Mesothelial cell of epicardium (in vitro differentiated cells): ENCODE results near the gene AMOTL1. TPM values are rescaled to one million over a fixed set of nuclear protein-coding genes. Genes with fewer than 3 reads are reported as not detected.

Experiments
- DNase-seq, 2 experiments: peaks; one replicate each; pipeline ENCODE4 v3.0.0; 2021; ENCODE audit warnings: low spot score in 2 of 2; ENCODE audit not compliant: unreplicated experiment in 2 of 2
- H3K27ac Mint-ChIP-seq: 2 replicates; pipeline ENCODE4 v1.8.0; 2021; ENCODE audit warnings: mixed read lengths
- H3K27me3 Mint-ChIP-seq: 2 replicates; pipeline ENCODE4 v1.8.0; 2021; ENCODE audit warnings: low read depth, mixed read lengths
- H3K36me3 Mint-ChIP-seq: 2 replicates; pipeline ENCODE4 v1.8.0; 2021; ENCODE audit warnings: mixed read lengths
- H3K4me1 Mint-ChIP-seq: 2 replicates; pipeline ENCODE4 v1.8.0; 2021; ENCODE audit warnings: mixed read lengths
- H3K4me3 Mint-ChIP-seq: 2 replicates; pipeline ENCODE4 v1.8.0; 2021; ENCODE audit warnings: mild to moderate bottlenecking, moderate library complexity, mixed read lengths
- H3K9me3 Mint-ChIP-seq: 2 replicates; pipeline ENCODE4 v1.8.0; 2021; ENCODE audit warnings: mixed read lengths
- total RNA-seq: library from RNA; stranded (reverse); gene quantifications from 3 replicates; pipeline ENCODE4 v1.2.1, GENCODE V29; 2021
- TF ChIP-seq, protein P1 (sequence below): fragments of 200-600 bp; sonication (generic); IDR thresholded peaks from one replicate; pipeline ENCODE4 v1.5.0; 2021; ENCODE audit warnings: antibody characterized with exemption; ENCODE audit not compliant: unreplicated experiment

AMOTL1 gene
- total RNA-seq, 1 donor from 2014 or later: 77.8 TPM

DNA sequence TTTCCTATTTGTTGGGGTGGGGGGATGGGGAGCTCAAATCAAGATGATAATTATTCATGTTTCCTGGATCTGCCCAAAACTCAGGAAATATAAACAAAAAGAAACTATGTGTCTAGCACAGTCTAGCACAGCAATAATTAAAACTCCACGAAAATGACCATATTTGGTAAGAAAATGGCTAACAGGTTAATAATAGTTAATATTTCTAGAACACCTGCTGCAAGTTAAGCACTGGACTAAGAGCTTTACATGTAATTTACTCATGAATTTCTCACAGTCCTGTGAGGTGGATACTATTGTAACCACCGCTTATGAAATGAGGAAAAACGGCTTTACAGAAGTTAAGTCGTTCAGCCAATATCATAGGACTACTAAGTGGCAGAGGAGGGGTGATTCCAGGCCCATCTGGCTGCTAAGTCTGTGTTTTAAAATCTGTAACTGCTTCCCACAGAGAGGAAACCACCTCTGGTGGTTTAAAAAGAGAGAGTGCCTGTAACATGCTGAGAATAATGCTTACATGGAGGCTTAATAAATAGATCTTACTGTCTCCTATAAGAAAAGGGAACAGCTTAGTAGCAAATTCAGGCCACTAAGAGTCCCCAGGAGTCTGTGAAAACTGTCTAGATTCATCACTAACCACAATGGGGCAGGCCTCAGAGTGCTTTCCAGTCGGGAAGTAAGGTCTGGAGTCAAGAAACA is 11.0 kb upstream of the AMOTL1 start:
- H3K36me3 Mint-ChIP-seq: no peaks in the 10 kb centered on the region
- H3K27me3 Mint-ChIP-seq: no peaks in the 10 kb centered on the region
- TF ChIP-seq, protein P1, sequence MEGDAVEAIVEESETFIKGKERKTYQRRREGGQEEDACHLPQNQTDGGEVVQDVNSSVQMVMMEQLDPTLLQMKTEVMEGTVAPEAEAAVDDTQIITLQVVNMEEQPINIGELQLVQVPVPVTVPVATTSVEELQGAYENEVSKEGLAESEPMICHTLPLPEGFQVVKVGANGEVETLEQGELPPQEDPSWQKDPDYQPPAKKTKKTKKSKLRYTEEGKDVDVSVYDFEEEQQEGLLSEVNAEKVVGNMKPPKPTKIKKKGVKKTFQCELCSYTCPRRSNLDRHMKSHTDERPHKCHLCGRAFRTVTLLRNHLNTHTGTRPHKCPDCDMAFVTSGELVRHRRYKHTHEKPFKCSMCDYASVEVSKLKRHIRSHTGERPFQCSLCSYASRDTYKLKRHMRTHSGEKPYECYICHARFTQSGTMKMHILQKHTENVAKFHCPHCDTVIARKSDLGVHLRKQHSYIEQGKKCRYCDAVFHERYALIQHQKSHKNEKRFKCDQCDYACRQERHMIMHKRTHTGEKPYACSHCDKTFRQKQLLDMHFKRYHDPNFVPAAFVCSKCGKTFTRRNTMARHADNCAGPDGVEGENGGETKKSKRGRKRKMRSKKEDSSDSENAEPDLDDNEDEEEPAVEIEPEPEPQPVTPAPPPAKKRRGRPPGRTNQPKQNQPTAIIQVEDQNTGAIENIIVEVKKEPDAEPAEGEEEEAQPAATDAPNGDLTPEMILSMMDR: no peak
- no peaks in the 10 kb centered on the region for H3K9me3 Mint-ChIP-seq
- no peak overlapping the region for H3K27ac Mint-ChIP-seq
- peaks cover 10% of the 10 kb centered on the region for H3K4me1 Mint-ChIP-seq
- no peak overlapping the region for H3K4me3 Mint-ChIP-seq
- DNase-seq: no peak

DNA sequence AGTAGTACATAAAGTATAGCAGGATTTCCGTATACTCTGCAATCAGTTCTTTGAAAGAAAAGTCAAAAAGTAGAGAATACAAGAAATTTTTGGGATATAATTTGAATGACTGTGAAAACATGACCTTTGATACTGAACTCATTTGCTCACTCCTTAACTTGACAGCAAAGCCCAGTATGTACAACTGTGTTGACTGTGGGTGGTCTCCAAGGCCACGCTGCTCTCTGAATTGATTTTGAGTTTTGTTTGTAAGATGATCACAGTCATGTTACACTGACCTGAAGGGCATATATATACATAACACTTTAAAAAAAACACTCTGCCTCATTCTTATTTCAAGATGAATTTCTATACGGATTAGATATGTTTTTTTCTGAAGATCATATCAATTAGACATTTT is 9.5 kb upstream of the AMOTL1 start:
- TF ChIP-seq, protein P1: no peak
- no peak for DNase-seq
- Mint-ChIP-seq H3K4me3 (no peak overlapping the region), H3K9me3 (no peaks in the 10 kb centered on the region), H3K4me1 (no peaks in the 10 kb centered on the region), H3K36me3 (no peaks in the 10 kb centered on the region), H3K27me3 (no peaks in the 10 kb centered on the region), H3K27ac (no peak overlapping the region)

DNA sequence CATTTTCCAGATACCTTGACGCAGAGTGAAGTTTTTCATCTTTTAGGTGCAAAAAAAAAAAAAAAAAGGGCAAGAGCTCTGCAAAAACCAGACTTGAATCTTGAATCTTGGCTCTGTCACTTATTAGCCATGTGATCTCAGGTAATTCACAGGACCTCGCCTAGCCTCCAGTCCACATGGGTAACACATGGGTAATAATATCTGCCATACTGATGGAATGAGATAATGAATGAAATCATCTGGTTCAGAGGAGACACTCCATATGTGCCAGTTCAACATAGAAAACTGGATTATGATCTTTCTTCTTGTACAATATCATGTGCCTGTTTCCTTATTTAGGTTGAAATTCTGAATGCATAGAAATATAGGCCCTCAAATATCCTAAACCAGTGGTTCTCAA is 8.6 kb upstream of the AMOTL1 start:
- Mint-ChIP-seq H3K9me3 (no peaks in the 10 kb centered on the region), H3K36me3 (no peaks in the 10 kb centered on the region), H3K4me3 (no peak overlapping the region), H3K27ac (no peak overlapping the region), H3K4me1 (no peaks in the 10 kb centered on the region), H3K27me3 (no peaks in the 10 kb centered on the region)
- TF ChIP-seq, protein P1: no peak
- no peak for DNase-seq

DNA sequence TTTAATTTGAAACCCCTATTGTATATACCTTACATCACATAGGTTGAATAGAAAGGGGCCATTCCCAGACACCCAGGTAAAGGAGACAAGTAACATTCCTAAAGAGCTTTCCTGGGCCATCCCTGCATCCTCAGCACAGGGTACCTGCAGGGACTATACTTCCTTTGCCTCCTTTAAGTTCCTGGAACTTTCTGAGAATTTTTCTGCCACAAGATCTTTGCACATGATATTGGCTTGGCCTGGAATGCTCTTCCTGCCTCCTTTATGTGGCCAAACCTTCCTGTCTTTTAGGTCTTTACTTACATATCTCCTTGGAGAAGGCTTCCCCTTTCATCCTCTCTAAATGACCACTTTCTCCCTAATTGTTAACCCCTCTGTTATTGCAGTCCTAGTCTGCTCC is 7.9 kb upstream of the AMOTL1 start:
- Mint-ChIP-seq H3K4me3 (no peak overlapping the region), H3K36me3 (no peaks in the 10 kb centered on the region), H3K27ac (no peak overlapping the region), H3K9me3 (no peaks in the 10 kb centered on the region), H3K4me1 (no peaks in the 10 kb centered on the region), H3K27me3 (no peaks in the 10 kb centered on the region)
- no peak for DNase-seq
- TF ChIP-seq, protein P1: no peak

DNA sequence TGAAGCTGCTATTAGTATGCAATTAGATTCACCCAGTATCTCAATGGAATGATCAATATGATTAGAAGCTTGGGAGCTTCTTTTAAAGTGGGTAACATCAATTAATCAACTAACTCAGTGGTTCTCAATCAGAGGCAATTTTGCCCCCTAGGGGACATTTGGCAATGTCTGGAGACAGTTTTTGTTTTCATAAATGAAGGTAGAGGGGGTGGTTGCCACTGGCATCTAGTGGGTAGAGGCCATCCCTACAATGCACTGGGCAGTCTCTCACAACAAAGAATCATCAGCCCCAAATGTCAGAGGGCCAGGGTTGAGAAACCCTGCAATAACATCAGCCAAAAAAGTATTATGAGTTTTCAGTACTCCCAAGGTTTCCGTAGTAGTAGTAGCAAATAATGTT is 5.9 kb upstream of the AMOTL1 start:
- H3K36me3 Mint-ChIP-seq: no peaks in the 10 kb centered on the region
- H3K27me3 Mint-ChIP-seq: no peaks in the 10 kb centered on the region
- no peak overlapping the region for H3K4me3 Mint-ChIP-seq
- no peak for DNase-seq
- H3K9me3 Mint-ChIP-seq: no peaks in the 10 kb centered on the region
- TF ChIP-seq, protein P1: no peak
- no peaks in the 10 kb centered on the region for H3K4me1 Mint-ChIP-seq
- H3K27ac Mint-ChIP-seq: no peak overlapping the region

DNA sequence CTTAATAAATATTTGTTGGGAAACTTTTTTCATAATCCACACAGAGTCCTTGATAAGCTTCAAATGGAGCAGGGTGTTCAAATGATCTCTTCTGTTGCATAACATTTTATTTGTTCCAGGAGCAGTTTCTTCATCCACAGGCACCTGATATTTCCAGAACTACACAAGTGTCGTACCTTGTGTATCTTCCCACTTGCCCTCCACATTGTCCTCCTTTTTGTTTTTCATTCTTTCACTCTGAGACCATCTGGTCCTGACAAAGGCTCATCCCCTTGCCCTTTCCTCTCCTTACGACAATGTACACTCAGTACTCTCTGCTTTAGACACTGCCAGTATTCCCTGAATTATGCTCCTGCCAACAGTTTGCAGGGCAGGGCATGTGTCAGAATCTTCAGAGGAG is 5.2 kb upstream of the AMOTL1 start:
- H3K4me3 Mint-ChIP-seq: no peak overlapping the region
- H3K36me3 Mint-ChIP-seq: no peaks in the 10 kb centered on the region
- TF ChIP-seq, protein P1: no peak
- H3K27me3 Mint-ChIP-seq: no peaks in the 10 kb centered on the region
- no peak for DNase-seq
- H3K27ac Mint-ChIP-seq: no peak overlapping the region
- H3K4me1 Mint-ChIP-seq: no peaks in the 10 kb centered on the region
- no peaks in the 10 kb centered on the region for H3K9me3 Mint-ChIP-seq
